Mucosa of descending colon (tissue), 3 donors: ENCODE results near the gene MAGEE1. TPM values are rescaled to one million over a fixed set of nuclear protein-coding genes. Genes with fewer than 3 reads are reported as not detected.
A peak's percentile ranks its signal among the peaks of the same experiment; 100 is the strongest.

ENCODE experiments used
- ATAC-seq: fragments of 200-7000 bp; cut with Tn5 transposase; one replicate; pipeline ENCODE4 v1.9.1; 2020; ENCODE audit warnings: mild to moderate bottlenecking, moderate library complexity
- DNase-seq, 3 donors: peaks; one replicate each; pipeline ENCODE4 v3.0.0-alpha.2; 2020
- H3K36me3 ChIP-seq: fragments of 200-600 bp; one replicate; pipeline ENCODE4 v1.8.0; 2021; ENCODE audit warnings: low read depth, mild to moderate bottlenecking
- H3K4me1 ChIP-seq: fragments of 200-600 bp; one replicate; pipeline ENCODE4 v1.8.0; 2021; ENCODE audit warnings: low read depth, mild to moderate bottlenecking
- H3K4me3 ChIP-seq: fragments of 200-600 bp; one replicate; pipeline ENCODE4 v1.8.0; 2021; ENCODE audit warnings: mild to moderate bottlenecking
- H3K9me3 ChIP-seq: fragments of 200-600 bp; one replicate; pipeline ENCODE4 v1.8.0; 2021; ENCODE audit warnings: mild to moderate bottlenecking
- CTCF ChIP-seq: fragments of 200-600 bp; IDR thresholded peaks from one replicate; pipeline ENCODE4 v1.8.0; 2022; ENCODE audit warnings: antibody characterized with exemption, mild to moderate bottlenecking
- intact Hi-C, 2 donors: fragments of 100-400 bp; cut with DNase I in 1 of 2; cut with micrococcal nuclease in 1 of 2; formaldehyde crosslinking; loops; one replicate each; pipeline versions ENCODE4 v1.11.0 to v1.11.1; 2022; cut with DNase I, micrococcal nuclease
- long read RNA-seq, 2 donors: library from polyadenylated mRNA; unstranded; transcript quantifications; one replicate each; pipeline ENCODE4 v2.0.0, GENCODE V29; 2019 to 2021
- total RNA-seq, 3 donors: library from RNA; stranded (reverse); fragmentation: NEBNext Ultra II Directional in 2 of 3; extraction: Animal tissue kit (Norgen Biotek cat#: 25700) in 2 of 3; gene quantifications; one replicate each; pipeline versions ENCODE4 v1.2.1 to v1.2.4, GENCODE V29; 2021 to 2023
- donor health status: DM: no; HTN: no; CAD: no; lungs with moderate emphysema.
- donor health status: DM: no; HTN: no; CAD: no.
- donor health status: DM: no; HTN: yes; CAD: no.

MAGEE1 gene, protein sequence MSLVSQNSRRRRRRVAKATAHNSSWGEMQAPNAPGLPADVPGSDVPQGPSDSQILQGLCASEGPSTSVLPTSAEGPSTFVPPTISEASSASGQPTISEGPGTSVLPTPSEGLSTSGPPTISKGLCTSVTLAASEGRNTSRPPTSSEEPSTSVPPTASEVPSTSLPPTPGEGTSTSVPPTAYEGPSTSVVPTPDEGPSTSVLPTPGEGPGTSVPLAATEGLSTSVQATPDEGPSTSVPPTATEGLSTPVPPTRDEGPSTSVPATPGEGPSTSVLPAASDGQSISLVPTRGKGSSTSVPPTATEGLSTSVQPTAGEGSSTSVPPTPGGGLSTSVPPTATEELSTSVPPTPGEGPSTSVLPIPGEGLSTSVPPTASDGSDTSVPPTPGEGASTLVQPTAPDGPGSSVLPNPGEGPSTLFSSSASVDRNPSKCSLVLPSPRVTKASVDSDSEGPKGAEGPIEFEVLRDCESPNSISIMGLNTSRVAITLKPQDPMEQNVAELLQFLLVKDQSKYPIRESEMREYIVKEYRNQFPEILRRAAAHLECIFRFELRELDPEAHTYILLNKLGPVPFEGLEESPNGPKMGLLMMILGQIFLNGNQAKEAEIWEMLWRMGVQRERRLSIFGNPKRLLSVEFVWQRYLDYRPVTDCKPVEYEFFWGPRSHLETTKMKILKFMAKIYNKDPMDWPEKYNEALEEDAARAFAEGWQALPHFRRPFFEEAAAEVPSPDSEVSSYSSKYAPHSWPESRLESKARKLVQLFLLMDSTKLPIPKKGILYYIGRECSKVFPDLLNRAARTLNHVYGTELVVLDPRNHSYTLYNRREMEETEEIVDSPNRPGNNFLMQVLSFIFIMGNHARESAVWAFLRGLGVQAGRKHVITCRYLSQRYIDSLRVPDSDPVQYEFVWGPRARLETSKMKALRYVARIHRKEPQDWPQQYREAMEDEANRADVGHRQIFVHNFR
- total RNA-seq: 1 to 10 TPM in 1 of 3 donors, under 1 TPM in 2; 0.32 to 3.9 (median 0.77) TPM
- long read RNA-seq, donor 1: 0 reads
- long read RNA-seq, donor 2, partial matches to known transcripts: 0 of 1 reads
- long read RNA-seq, donor 2, other reads (novel, unspliced or antisense): 1 of 1 reads

DNA sequence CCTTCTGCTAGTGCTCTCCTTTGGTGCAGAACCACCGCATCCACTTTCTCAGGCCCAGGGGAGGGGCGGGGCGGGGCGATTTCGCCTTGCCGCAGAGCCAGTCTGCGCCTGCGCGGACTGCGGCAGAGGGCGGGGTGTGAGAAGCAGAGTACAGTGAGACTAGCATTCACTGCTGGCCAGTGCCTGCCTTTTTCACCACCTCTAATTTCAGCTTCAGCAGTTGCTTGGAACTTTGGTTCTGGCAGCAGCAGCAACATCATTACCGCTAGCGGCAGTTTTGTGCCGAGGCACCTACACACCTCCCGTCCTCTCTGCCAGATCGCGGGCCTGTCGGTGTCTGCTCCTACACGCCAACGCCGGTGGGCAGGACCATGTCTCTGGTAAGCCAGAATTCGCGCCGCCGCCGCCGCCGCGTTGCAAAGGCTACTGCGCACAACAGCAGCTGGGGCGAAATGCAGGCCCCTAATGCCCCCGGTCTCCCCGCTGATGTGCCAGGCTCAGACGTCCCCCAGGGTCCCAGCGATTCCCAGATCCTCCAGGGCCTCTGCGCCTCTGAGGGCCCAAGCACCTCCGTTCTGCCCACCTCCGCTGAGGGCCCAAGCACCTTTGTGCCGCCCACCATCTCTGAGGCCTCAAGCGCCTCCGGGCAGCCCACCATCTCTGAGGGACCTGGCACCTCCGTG is at the start of gene MAGEE1:
TSS of gene MAGEE1 (plus strand) at position 151 of the 683 bp plus-strand sequence. CDS start at position 372, 221 bp downstream.
- ATAC-seq (peak; percentile 95), DNase-seq (peak; percentile 78 to 87 (median 79))
- intact Hi-C loops: no loop called here
- H3K4me3 ChIP-seq: peak within 1 kb of the TSS; percentile 22
- no peaks in the 10 kb centered on the region for H3K9me3 ChIP-seq
- TF ChIP-seq CTCF: no peak
- no peaks in the 10 kb centered on the region for H3K36me3 ChIP-seq
- no peaks in the 10 kb centered on the region for H3K4me1 ChIP-seq

GRCh38 chrX:76398970-76399369 is 28.5 kb upstream of the MAGEE1 start:
- Histone ChIP-seq H3K9me3 (no peaks in the 10 kb centered on the region), H3K36me3 (no peaks in the 10 kb centered on the region), H3K4me3 (no peak overlapping the region), H3K4me1 (no peaks in the 10 kb centered on the region)
- DNase-seq: no peak
- no peak for ATAC-seq
- intact Hi-C loops: no loop called here
- no peak for TF ChIP-seq CTCF

DNA sequence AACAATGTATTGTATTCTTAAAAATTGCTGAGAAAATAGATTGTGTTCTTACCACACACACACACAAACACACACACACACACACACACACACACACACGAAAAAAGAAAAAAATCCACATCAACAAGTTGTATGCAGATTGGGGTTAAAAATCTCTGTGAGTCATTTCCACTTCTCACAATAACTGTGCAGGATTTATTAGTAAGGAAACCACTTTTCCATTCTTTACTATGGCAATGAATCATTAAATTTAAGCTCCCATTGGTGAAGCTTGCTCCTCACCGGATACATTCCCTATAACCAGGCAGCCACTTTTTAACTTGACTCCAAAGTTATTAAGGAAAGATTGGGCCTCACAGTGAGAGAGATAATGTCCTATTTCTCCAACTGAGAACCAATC is 19.7 kb upstream of the MAGEE1 start:
- no peaks in the 10 kb centered on the region for H3K36me3 ChIP-seq
- no peak overlapping the region for H3K4me3 ChIP-seq
- no peak for TF ChIP-seq CTCF
- DNase-seq (no peak), ATAC-seq (no peak)
- intact Hi-C loops: no loop called here
- no peaks in the 10 kb centered on the region for H3K4me1 ChIP-seq
- no peaks in the 10 kb centered on the region for H3K9me3 ChIP-seq

DNA sequence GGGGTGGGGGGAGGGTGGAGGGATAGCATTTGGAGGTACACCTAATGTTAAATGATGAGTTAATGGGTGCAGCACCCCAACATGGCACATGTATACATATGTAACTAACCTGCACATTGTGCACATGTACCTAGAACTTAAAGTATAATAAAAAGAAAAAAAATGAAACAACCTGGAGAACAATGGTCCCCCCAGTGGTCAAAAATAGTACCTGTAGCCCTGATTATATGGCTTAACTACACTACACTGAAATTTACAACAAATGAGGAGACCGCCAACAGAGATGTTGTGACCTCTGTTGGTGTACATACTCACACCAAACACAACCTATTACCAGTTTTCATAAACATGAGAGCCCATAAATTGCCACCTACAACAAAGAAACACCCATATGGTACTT is 7.3 kb upstream of the MAGEE1 start:
- ATAC-seq (no peak), DNase-seq (no peak)
- intact Hi-C loops: no loop called here
- H3K36me3 ChIP-seq: no peaks in the 10 kb centered on the region
- no peak for TF ChIP-seq CTCF
- no peaks in the 10 kb centered on the region for H3K4me1 ChIP-seq
- no peak overlapping the region for H3K4me3 ChIP-seq
- no peaks in the 10 kb centered on the region for H3K9me3 ChIP-seq
